ENCODE results near the gene LOXL3. TPM values are rescaled to one million over a fixed set of nuclear protein-coding genes. Genes with fewer than 3 reads are reported as not detected.

Gene LOXL3
- total and polyA plus RNA-seq, 2 of the 8 experiments (the other 6 are each of a cell fraction or from before 2014, with no cell fraction given): 22.4 to 27.2 TPM

DNA sequence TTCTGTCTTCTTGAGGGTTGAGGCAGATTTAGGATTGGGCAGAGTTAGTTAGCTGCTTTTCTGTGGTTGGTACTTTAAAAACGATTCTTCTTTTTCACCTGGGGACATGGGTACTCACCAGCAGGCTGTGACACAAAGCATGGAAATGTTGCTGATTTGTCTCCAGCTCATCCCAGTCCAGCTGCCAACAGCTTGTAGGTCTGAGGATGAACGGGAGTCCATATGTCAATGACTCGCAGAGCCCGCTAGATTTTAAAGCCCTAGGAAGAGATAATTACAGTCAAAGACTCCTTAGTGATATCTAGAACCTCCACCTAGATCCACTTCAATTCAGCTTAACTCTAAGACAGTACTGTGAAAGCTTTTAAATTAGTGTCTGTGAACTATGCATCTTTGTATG is 21.6 kb upstream of the LOXL3 start (continued):
- TF ChIP-seq POLR2AphosphoS5 (IDR thresholded peaks at IDR 0.05; ENCODE audit: low read depth, low read length): no peak
- TF ChIP-seq RAD21 (IDR thresholded peaks at IDR 0.05 in 1 of 2, conservative IDR thresholded peaks at IDR 0.05 in 1 of 2; ENCODE audit: low read depth in 2 of 2, low read length in 2 of 2): no peak
